ENCODE measurements around the gene GALNT17.

The GALNT17 gene

DNA sequence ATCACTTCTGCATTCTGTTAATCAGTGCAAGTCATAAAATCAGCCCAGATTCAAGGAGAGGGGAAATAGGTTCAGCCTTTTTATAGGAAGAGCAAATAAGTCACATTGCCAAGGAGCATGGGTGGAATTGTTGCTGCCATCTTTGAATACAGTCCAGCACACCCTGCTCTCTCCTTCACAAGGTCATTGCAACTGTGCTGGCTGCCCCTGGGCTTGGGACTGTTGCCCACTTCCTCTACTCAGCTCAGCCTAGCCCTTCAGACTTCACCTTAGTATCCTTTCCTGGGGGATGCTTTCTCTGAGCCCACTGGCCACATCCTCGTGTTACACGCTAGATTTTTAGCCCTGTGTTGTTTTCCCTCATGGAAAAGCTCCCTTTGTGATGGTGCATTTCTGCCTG lies 527.7 kb downstream of the GALNT17 start:
- TF ChIP-seq POLR2A (IDR thresholded peaks at IDR 0.05; ENCODE audit: low read depth, low read length) (no peak), TAF1 (IDR thresholded peaks at IDR 0.05; ENCODE audit: borderline replicate concordance, low read depth, low read length) (no peak), POLR2AphosphoS5 (IDR thresholded peaks at IDR 0.05; ENCODE audit: low read depth, low read length) (no peak)
- no peak for DNase-seq (ENCODE audit: insufficient read length)
- no peak for FAIRE-seq

DNA sequence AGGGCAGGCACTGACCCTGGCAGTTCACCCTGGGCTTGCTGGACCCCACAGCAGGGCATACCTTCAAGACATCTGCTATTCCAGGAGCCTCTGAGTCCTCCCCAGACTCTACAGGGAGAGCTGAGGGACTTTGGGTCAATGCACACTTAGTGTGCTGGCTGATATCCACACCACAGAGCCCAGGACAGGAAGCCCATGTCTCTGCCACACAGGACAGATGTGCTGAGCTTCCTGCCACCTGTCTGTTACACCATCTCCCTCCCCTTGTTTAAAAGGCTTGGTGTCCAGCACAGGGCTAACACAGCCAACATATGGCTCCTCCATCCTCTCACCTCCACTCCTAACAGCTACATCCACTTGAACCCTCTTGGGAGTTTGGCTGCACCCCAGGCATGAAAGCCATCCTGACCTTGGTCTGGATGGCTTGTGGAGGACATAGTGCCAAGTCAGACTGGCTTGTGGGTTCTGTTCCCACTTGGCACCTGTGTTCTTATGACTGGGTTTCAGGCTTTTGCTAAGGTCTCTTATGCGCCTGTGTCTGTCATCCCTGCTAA lies 529.8 kb downstream of the GALNT17 start:
- DNase-seq (ENCODE audit: insufficient read length) (no peak), FAIRE-seq (no peak)
- no peak for TF ChIP-seq POLR2AphosphoS5 (IDR thresholded peaks at IDR 0.05; ENCODE audit: low read depth, low read length)
- no peak for TF ChIP-seq POLR2A (IDR thresholded peaks at IDR 0.05; ENCODE audit: low read depth, low read length)
- TF ChIP-seq TAF1 (IDR thresholded peaks at IDR 0.05; ENCODE audit: borderline replicate concordance, low read depth, low read length) = no peak

DNA sequence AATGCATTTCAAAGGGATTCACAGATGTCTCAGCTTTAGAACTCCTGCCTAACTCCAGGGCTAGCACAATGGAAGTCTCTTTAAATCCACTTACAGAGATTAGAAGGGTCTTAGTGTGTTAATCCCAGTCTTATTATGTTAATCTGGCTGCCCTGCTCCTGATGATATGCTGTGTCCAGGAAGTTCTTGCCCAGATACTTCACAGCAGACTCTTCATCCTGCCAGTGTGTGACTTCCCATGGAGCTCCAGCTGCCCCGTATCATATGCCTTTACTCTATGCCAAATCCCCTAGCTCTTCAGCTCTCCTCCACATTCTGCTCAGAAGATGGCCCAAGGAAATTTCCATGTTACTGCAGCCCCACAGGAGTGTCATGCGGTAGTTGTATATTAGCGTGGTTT lies 533.8 kb downstream of the GALNT17 start:
- no peak for FAIRE-seq
- no peak for TF ChIP-seq POLR2AphosphoS5 (IDR thresholded peaks at IDR 0.05; ENCODE audit: low read depth, low read length)
- no peak for DNase-seq (ENCODE audit: insufficient read length)

DNA sequence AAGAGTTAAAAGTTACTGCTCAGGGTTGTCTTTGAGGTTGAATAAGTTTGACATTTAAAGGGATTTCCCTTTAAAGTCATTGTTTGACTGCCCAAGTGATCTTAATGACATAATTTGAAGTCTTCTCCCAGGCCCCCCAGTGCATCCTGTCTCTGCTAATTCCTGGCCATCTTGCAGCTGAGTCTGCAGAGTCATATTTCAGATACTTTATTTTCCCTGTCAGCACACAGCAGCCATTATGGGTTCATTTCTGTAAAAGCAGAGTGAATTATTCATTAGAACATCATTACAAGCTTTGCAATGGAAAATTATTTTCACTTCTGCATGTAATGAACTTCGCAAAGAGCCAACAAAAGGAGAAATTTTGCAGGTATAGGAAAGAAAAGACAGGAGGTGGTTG lies 536.6 kb downstream of the GALNT17 start:
- no peak for FAIRE-seq
- DNase-seq (ENCODE audit: insufficient read length) = no peak
- no peak for TF ChIP-seq POLR2AphosphoS5 (IDR thresholded peaks at IDR 0.05; ENCODE audit: low read depth, low read length)
- TF ChIP-seq TAF1 (IDR thresholded peaks at IDR 0.05; ENCODE audit: borderline replicate concordance, low read depth, low read length) = no peak
- TF ChIP-seq POLR2A (IDR thresholded peaks at IDR 0.05; ENCODE audit: low read depth, low read length) = no peak

DNA sequence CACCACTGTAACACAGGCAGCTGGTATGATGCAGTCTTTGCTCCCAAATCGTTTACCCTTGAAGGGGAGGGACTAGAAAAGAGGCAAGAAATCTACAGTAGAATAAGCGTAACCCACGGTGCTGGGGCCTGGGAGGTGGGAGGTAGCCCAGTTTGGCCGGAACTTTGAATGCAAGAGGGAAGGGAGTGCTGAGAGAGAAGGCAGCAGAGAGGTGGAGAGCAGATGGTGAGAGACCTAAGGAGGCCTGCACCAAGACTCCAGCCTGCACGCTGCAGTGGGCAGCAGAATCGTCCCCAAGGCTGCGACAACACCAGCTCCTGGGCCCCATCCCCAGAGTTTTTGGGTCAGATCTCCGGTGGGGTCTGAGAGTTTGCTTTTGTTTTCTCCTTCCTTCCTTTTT lies 547.5 kb downstream of the GALNT17 start:
- TF ChIP-seq POLR2AphosphoS5 (IDR thresholded peaks at IDR 0.05; ENCODE audit: low read depth, low read length) = no peak
- no peak for TF ChIP-seq TAF1 (IDR thresholded peaks at IDR 0.05; ENCODE audit: borderline replicate concordance, low read depth, low read length)
- no peak for TF ChIP-seq POLR2A (IDR thresholded peaks at IDR 0.05; ENCODE audit: low read depth, low read length)
- DNase-seq (ENCODE audit: insufficient read length) (no peak), FAIRE-seq (no peak)

DNA sequence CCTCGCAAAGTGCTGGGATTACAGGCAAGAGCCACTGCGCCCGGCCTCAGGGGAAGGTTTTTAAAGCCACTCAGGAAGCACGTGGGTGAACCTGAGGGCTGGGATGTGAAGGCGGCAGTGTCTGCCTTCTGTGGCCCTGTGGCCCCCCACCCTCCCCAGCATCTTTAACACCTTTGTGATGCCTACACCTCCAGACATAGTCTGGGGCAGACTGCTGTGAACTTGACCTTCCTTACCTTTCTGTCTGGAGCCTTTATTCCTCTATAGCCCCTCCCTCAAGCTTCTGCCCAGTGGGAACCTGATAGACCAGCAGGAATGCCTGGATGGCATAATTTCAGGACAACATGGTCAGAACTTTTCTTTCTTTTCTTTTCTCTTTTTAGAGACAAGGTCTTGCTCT lies 550.2 kb downstream of the GALNT17 start:
- no peak for TF ChIP-seq TAF1 (IDR thresholded peaks at IDR 0.05; ENCODE audit: borderline replicate concordance, low read depth, low read length)
- no peak for TF ChIP-seq POLR2AphosphoS5 (IDR thresholded peaks at IDR 0.05; ENCODE audit: low read depth, low read length)
- TF ChIP-seq POLR2A (IDR thresholded peaks at IDR 0.05; ENCODE audit: low read depth, low read length) = no peak
- FAIRE-seq = no peak
- no peak for DNase-seq (ENCODE audit: insufficient read length)

DNA sequence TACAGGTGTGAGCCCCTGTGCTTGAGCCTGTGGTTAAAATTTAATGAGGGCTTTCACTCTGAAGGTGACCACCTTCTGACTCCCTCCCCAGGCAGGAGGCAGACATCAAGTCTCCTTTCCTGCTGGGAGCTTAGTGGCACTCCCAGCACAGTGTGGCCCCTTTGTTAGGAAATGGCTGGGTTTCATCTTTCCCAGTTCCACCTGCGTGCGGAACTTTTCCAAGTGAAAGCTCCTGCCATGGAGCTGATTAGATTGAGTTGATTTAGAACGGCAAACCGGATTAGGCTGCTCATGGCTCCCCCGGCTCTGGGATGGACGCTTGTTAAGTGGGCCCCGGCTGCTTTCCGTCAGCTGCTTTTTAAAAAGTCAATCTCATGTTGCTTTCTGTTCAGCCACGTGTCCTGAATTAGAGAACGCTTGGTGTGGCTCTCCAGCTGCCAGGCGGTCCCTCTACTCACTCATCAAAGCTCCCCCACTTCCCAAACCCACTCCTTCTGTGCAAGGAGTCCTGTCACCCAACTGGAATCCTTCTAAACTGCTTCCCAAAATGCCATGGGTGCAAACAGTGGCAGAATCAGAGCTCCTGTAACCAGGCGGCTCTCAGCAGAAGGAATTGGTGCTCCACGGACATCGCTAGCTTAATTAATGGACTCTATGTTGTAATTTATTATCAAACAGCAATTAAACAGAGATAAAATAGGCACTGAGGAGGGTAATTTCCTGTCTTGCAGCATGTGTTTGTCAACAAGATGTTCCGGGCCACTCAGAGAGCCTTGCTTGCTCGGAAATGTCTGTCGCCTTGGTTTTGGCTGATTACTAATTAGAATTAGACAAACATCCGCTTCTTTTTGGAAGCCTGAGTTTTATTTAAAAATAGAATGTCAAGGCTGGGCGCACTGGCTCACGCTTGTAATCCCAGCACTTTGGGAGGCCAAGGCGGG lies 551.2 kb downstream of the GALNT17 start:
- TF ChIP-seq POLR2AphosphoS5 (IDR thresholded peaks at IDR 0.05; ENCODE audit: low read depth, low read length) = no peak
- TF ChIP-seq TAF1 (IDR thresholded peaks at IDR 0.05; ENCODE audit: borderline replicate concordance, low read depth, low read length) = no peak
- FAIRE-seq = no peak
- no peak for DNase-seq (ENCODE audit: insufficient read length)

DNA sequence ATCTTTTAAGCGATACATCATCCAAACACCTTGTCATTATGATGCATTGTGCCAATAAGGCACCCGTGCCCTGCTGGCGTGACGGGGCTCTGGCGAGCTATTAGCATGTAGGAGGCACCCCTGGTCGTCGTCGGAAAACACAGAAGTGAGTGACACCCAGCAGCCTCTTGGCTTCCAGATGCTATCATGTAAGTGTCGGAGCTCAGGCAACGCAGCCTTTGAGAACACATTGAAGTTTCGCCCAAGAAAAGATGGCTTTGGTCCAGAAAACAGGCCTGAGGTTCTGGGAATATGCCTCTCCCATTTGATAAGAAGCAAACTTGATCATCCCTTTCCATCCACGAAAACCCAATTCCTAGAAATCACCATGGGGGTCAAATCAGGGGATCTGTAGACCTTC lies 555.3 kb downstream of the GALNT17 start:
- TF ChIP-seq TAF1 (IDR thresholded peaks at IDR 0.05; ENCODE audit: borderline replicate concordance, low read depth, low read length) = no peak
- no peak for TF ChIP-seq POLR2A (IDR thresholded peaks at IDR 0.05; ENCODE audit: low read depth, low read length)
- TF ChIP-seq POLR2AphosphoS5 (IDR thresholded peaks at IDR 0.05; ENCODE audit: low read depth, low read length) = no peak
- no peak for FAIRE-seq
- no peak for DNase-seq (ENCODE audit: insufficient read length)

DNA sequence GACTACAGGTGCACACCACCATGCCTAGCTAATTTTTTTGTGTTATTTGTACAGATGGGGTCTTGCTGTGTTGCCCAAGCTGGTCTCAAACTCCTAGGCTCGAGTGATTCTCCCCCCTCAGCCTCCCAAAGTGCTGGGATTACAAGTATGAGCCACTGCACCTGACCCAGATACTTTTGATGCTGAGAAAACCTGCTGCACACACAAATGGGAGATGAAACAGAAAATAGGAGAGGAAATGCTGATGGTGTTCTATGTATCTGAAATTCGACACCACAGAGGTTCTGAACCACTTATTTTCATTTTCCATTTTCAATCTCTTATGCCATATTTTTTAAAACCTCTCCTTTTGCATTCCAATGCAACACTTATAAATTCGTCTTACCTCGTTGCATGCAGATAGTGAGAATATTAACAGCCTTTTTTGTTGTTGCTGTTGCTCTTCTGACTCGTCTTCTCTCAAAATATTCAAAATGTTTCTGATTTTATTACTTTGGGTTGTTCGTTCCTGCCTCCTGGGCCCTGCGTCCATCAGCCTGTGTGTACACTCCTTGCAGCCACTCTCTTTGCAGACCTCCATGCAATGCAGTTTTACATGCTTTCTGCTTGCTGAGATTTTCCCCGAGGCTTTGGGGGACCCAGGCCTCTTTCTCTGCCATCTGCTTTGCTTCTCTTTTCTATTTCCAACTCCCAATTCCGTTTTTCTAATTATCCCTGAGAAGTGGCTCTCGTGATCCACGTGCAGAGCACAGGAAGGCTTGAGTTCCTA lies 556.1 kb downstream of the GALNT17 start:
- DNase-seq (ENCODE audit: insufficient read length) (no peak), FAIRE-seq (no peak)
- TF ChIP-seq TAF1 (IDR thresholded peaks at IDR 0.05; ENCODE audit: borderline replicate concordance, low read depth, low read length) (no peak), POLR2AphosphoS5 (IDR thresholded peaks at IDR 0.05; ENCODE audit: low read depth, low read length) (no peak), POLR2A (IDR thresholded peaks at IDR 0.05; ENCODE audit: low read depth, low read length) (no peak)

DNA sequence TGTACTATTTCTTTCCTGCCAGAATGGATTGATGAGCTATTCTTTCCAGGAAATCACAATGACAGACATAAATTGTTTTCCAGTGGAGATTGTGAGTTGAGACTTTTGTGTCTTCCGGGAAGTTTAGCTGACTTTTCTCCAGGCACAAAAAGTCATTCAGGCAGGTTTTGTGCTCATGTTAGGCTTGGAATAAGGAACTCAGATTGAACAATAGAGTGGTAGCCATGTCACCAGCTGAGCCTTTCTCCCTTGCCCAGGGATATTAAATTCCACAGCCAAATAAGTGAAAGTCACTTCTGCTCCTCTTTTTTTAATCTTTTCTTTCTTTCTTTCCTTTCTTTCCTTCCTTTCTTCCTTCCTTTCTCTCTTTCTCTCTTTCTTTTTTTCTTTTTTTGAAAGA lies 559.6 kb downstream of the GALNT17 start:
- no peak for FAIRE-seq
- TF ChIP-seq POLR2A (IDR thresholded peaks at IDR 0.05; ENCODE audit: low read depth, low read length) = no peak
- TF ChIP-seq POLR2AphosphoS5 (IDR thresholded peaks at IDR 0.05; ENCODE audit: low read depth, low read length) = no peak
- TF ChIP-seq TAF1 (IDR thresholded peaks at IDR 0.05; ENCODE audit: borderline replicate concordance, low read depth, low read length) = no peak
- no peak for DNase-seq (ENCODE audit: insufficient read length)

DNA sequence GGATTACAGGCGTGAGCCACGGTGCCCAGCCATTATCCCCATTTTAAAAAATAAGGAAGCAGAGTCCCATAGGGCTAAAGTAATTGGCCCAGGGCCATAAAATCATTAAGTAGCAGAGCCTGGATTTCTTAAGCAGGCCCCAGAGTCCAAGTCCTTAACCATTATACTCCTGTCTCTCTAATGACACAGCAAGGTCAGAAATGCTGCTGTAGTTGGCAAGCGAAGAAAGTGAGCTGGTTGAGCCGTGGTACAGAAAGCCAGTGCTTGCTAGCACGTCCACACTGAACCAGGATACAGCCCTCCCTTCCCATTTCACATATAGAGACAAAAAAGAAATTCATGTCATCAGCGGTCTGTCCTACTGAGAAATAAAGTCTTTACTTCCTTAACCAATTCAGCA lies 562.7 kb downstream of the GALNT17 start:
- FAIRE-seq (no peak), DNase-seq (ENCODE audit: insufficient read length) (no peak)
- TF ChIP-seq POLR2AphosphoS5 (IDR thresholded peaks at IDR 0.05; ENCODE audit: low read depth, low read length) = no peak
- no peak for TF ChIP-seq POLR2A (IDR thresholded peaks at IDR 0.05; ENCODE audit: low read depth, low read length)
- TF ChIP-seq TAF1 (IDR thresholded peaks at IDR 0.05; ENCODE audit: borderline replicate concordance, low read depth, low read length) = no peak

Data from GM12892 (cell line).